ENCODE results near the gene FNDC10. TPM values are rescaled to one million over a fixed set of nuclear protein-coding genes. Genes with fewer than 3 reads are reported as not detected.

Gene FNDC10
- total and polyA plus RNA-seq, 10 of the 15 experiments (the other 5 are each of a cell fraction or from before 2014, with no cell fraction given) = 0.05 to 1.3 (median 0.25) TPM; not detected in 4

DNA sequence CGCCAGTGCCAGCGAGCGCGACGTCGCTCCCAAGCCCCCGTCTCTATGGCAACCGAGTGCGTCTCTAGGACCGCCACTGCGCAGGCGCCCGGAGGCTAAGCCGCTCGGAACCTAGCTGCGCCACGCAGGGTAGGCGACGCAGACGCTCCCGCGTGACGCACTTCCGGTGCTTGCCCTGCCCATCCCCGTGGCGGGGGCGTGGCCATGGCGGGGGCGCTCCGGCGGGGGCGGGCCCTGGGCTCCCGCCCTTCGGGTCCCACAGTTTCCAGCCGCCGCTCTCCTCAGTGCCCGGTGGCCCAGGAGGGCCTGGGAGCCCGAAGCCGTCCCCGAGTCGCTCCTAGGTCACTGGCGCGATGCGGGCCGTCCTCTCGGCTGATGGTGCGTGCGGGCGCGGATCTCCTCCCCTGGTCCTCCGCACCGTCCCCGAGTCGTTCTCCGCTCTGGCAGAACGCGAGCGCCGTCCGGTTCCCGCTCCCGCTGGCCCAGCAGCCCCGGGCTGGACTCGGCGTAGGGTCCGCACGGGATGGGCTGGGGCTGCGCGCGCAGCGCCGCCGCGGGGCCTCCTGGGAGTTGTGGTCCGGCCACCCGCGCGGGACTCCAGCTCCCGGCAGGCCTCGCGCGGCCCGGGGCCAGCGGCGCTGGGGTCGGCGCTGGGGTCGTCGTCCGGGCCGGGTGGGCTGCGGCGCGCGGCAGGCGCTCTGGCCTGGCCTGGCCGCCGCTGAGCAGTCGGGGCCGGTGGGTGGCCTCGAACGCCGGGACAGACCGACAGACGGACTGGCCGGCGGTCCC is 15.5 kb upstream of the FNDC10 start, which contains the start of gene MIB2 (continued):
- TF ChIP-seq, protein P1, sequence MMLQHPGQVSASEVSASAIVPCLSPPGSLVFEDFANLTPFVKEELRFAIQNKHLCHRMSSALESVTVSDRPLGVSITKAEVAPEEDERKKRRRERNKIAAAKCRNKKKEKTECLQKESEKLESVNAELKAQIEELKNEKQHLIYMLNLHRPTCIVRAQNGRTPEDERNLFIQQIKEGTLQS (IDR thresholded peaks at IDR 0.05; ENCODE audit: borderline replicate concordance, extremely low read depth, low read depth, low read length) = peak; percentile 73; the same call in 1 of the 2 replicates
- TF ChIP-seq SMC3 (IDR thresholded peaks at IDR 0.05; ENCODE audit: borderline replicate concordance, low read length) (no peak), PAX5 (IDR thresholded peaks at IDR 0.05; ENCODE audit: borderline replicate concordance, low read depth, low read length) (peak; percentile 51; the same call in 1 of the 2 replicates), EGR1 (IDR thresholded peaks at IDR 0.05; ENCODE audit: borderline replicate concordance in 1 of 2, low read depth in 2 of 2, low read length in 2 of 2) (peak in 1 of 2 experiments; percentile 97; a peak in 2 of 3 replicates), FOXK2 (IDR thresholded peaks at IDR 0.05) (no peak), POLR2AphosphoS5 (IDR thresholded peaks at IDR 0.05; ENCODE audit: low read length) (peak; percentile 83), BRCA1 (IDR thresholded peaks at IDR 0.05; ENCODE audit: low read depth, low read length) (no peak), NRF1 (conservative IDR thresholded peaks at IDR 0.05; ENCODE audit: low read depth, low read length) (peak; percentile 90), POLR2AphosphoS2 (IDR thresholded peaks at IDR 0.05; ENCODE audit: low read depth, low read length) (peak; percentile 76; the same call in 1 of the 2 replicates), STAT1 (conservative IDR thresholded peaks at IDR 0.05) (peak; percentile 80; the same call in 1 of the 2 replicates), DPF2 (IDR thresholded peaks at IDR 0.05) (peak; percentile 94), GABPA (IDR thresholded peaks at IDR 0.05; ENCODE audit: low read depth) (peak; percentile 83), TAF1 (IDR thresholded peaks at IDR 0.05; ENCODE audit: borderline replicate concordance, low read depth, low read length) (peak; percentile 52; the same call in 1 of the 2 replicates), RCOR1 (conservative IDR thresholded peaks at IDR 0.05; ENCODE audit: low read depth, low read length) (no peak), BMI1 (IDR thresholded peaks at IDR 0.05; ENCODE audit: borderline replicate concordance) (peak; percentile 97), LARP7 (IDR thresholded peaks at IDR 0.05) (peak; percentile 93), BHLHE40 (IDR thresholded peaks at IDR 0.05; ENCODE audit: borderline replicate concordance in 1 of 2, low read depth in 2 of 2, low read length in 1 of 2) (peak; percentile 55 to 92; a peak in 3 of 4 replicates)
- TF ChIP-seq, protein P2, sequence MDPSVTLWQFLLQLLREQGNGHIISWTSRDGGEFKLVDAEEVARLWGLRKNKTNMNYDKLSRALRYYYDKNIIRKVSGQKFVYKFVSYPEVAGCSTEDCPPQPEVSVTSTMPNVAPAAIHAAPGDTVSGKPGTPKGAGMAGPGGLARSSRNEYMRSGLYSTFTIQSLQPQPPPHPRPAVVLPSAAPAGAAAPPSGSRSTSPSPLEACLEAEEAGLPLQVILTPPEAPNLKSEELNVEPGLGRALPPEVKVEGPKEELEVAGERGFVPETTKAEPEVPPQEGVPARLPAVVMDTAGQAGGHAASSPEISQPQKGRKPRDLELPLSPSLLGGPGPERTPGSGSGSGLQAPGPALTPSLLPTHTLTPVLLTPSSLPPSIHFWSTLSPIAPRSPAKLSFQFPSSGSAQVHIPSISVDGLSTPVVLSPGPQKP (IDR thresholded peaks at IDR 0.05; ENCODE audit: low read depth, low read length) = peak; percentile 78
- TF ChIP-seq, protein P3, sequence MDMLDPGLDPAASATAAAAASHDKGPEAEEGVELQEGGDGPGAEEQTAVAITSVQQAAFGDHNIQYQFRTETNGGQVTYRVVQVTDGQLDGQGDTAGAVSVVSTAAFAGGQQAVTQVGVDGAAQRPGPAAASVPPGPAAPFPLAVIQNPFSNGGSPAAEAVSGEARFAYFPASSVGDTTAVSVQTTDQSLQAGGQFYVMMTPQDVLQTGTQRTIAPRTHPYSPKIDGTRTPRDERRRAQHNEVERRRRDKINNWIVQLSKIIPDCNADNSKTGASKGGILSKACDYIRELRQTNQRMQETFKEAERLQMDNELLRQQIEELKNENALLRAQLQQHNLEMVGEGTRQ (IDR thresholded peaks at IDR 0.05; ENCODE audit: borderline replicate concordance, low read depth, low read length) = no peak; the same call in 1 of the 2 replicates
- TF ChIP-seq, protein P4, sequence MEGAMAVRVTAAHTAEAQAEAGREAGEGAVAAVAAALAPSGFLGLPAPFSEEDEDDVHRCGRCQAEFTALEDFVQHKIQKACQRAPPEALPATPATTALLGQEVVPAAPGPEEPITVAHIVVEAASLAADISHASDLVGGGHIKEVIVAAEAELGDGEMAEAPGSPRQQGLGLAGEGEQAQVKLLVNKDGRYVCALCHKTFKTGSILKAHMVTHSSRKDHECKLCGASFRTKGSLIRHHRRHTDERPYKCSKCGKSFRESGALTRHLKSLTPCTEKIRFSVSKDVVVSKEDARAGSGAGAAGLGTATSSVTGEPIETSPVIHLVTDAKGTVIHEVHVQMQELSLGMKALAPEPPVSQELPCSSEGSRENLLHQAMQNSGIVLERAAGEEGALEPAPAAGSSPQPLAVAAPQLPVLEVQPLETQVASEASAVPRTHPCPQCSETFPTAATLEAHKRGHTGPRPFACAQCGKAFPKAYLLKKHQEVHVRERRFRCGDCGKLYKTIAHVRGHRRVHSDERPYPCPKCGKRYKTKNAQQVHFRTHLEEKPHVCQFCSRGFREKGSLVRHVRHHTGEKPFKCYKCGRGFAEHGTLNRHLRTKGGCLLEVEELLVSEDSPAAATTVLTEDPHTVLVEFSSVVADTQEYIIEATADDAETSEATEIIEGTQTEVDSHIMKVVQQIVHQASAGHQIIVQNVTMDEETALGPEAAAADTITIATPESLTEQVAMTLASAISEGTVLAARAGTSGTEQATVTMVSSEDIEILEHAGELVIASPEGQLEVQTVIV (IDR thresholded peaks at IDR 0.05; ENCODE audit: borderline replicate concordance, partially characterized antibody) = peak; percentile 40
- TF ChIP-seq, protein P5, sequence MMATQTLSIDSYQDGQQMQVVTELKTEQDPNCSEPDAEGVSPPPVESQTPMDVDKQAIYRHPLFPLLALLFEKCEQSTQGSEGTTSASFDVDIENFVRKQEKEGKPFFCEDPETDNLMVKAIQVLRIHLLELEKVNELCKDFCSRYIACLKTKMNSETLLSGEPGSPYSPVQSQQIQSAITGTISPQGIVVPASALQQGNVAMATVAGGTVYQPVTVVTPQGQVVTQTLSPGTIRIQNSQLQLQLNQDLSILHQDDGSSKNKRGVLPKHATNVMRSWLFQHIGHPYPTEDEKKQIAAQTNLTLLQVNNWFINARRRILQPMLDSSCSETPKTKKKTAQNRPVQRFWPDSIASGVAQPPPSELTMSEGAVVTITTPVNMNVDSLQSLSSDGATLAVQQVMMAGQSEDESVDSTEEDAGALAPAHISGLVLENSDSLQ (IDR thresholded peaks at IDR 0.05) = peak; percentile 70; the same call in 1 of the 2 replicates
- TF ChIP-seq, protein P6, sequence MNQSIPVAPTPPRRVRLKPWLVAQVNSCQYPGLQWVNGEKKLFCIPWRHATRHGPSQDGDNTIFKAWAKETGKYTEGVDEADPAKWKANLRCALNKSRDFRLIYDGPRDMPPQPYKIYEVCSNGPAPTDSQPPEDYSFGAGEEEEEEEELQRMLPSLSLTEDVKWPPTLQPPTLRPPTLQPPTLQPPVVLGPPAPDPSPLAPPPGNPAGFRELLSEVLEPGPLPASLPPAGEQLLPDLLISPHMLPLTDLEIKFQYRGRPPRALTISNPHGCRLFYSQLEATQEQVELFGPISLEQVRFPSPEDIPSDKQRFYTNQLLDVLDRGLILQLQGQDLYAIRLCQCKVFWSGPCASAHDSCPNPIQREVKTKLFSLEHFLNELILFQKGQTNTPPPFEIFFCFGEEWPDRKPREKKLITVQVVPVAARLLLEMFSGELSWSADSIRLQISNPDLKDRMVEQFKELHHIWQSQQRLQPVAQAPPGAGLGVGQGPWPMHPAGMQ (IDR thresholded peaks at IDR 0.05; ENCODE audit: borderline replicate concordance) = no peak
